ENCODE measurements around the gene EVA1A.

GRCh38 chr2:75489721-75490120, 71.0 kb downstream of the EVA1A start:
- no peak for TF ChIP-seq POLR2A (IDR thresholded peaks at IDR 0.05; ENCODE audit: low read length)
- TF ChIP-seq GATA1 (IDR thresholded peaks at IDR 0.05; ENCODE audit: low read depth, low read length), result no peak
